IPS-NIHi7 (cell line): ENCODE results near the gene ADD1.

Experiments used
- DNase-seq: peaks from one replicate; pipeline ENCODE4 v3.0.0; 2012; ENCODE audit warnings: mixed read lengths; ENCODE audit errors: extremely low spot score

The ADD1 gene

DNA sequence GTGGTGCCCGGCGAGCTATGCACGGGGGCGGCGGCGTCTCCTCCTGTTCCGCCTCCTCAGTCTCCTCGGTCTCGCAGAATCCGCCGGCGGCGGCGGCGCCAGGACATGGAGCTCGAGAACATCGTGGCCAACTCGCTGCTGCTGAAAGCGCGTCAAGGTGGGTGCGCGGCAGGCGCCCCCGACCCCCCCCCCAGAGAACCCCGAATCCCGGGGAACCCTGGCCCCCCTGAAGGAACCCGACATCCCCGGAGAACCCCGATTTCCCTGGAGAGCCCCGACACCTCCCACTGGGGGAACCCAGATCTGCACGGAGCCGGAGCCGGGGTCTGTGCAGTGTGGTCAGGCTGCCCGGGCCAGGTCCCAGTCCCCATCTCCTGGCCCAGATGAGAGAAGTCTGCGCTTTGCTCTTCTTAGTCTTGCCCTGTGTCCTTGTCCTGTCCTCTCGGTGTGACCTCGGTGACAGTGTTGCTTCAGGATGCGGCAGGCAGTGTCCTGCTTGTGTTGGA lies 120.4 kb downstream of the ADD1 start:
- no peak for DNase-seq

DNA sequence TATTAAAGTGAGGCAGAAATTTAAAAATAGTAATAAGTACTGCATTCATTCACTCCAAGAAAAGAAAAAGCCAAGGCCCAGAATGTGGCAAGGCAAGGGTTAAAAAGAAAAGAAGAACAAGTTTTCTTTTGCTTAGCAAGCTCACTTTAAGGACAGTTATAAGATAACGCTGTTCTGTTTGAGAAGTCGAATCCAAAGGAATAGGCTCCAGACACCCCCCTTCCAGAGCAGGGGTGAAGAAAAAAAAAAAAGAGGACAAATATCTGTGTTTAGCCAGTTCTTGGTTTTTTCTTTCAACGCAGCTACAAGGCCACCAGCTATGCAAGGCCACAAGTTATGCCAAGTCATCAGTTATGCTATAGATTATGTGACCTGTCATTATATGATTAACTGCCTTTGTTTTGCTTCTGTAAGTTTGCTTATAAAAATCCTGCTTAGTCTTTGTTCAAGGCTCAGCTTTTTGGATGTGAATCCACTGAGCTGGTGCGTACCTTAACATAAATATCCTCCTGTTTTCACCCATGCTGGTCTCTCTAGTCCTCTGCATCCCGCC lies 121.1 kb downstream of the ADD1 start:
- no peak for DNase-seq

DNA sequence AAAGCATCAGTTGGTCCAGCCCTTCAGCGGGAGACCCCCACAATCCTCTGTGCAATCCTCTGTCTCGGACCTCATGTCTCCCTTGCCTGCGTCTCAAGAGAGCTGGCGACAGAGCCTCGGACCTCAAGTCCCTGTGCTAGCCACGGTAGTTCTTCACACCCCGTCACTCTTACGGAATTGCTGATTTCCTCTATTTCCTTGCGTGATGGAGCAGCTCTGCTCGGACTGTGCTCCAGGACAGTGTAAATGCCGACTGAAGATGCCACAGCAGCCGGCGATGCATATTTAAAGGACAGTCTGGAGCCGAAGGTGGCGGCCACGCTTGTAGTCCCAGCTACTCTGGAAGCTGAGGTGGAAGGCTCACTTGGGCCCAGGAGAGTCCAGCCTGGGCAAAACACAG lies 121.6 kb downstream of the ADD1 start:
- DNase-seq: no peak

DNA sequence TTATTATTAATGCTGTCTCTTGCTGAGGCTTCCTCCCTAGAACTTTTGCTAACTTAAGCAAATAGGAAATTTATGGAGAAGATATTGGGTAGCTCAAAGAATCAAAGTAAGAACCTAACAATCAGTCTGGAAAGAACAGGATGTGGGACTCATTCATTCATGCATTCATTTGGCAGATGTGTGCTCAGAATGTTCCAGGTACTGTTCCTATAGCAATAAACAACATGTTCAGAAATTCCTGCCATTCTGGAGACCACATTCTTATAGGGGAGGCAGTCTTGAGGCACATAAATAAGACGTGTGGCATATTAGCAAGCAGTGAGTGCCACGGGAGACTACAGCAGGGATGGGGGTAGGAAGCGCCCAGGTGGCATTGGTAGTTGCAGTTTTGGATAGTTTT lies 124.7 kb downstream of the ADD1 start:
- DNase-seq: no peak

DNA sequence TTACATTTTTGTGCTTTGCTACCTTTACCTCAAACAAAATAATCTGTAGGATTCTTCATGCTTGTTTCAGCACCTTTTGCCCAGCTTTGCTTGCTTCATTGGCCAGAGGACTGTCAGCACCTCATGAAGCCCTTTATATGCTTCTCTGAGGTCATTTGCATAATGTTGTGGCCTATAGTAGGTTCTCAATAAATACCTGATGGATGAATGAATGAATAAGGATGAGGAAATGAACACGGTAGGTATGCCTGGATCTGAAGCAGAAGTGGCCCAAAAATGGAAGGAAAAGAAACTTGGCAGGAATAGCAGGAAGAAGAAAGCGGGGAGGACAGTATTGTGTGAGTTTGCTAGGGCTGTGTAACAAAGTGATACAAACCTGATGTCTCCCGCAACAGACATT lies 127.6 kb downstream of the ADD1 start:
- DNase-seq: no peak

DNA sequence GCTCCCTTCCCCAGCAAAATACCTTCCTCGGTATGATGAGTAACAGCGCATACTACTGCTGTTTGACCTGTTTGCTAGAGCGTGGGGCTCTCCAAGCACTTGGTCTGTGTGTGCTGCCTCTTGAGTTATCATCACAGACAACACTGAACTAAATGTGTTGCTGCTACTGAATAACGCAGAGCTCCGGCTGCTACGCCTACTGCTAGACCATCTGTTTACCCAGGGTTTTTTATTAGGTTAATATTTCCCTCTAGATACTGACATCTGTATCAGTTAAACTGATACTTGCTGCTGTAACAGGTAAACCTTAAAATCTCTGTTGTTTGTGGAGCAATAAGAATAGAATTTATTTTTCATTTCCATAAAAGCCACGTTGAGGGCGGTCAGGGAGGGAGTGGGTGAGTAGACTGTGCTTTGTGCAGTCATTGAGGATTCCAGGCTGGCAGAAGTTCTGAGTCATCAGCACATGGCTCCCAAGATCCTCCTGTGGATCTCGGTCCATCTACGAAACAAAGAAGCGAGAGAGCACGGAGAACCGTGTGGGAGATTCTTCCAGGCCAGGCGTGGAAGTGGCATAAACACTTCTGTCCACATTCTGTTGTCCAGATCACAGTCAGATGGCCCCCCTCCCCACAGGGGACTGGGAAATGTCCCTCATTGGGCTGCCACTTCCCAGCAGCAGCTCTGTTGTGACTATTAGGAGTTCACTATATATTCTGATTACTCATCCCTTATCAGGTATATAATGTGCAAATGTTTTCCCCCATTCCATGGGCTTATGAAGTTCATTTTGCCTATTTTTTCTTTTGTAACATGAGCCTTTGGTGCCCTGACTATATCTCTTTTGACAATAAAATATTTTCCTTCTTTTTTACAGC lies 133.8 kb downstream of the ADD1 start:
- DNase-seq: peak; percentile 19
